Measurements from ENCODE around the gene FGF18. TPM values are rescaled to one million over a fixed set of nuclear protein-coding genes. Genes with fewer than 3 reads are reported as not detected.

The FGF18 gene
- total RNA-seq, 4 donors from 2014 or later = 0.14 to 0.32 TPM; not detected in 2

- no peak for TF ChIP-seq POLR2AphosphoS5 (IDR thresholded peaks at IDR 0.05)
- no peak for TF ChIP-seq POLR2A (IDR thresholded peaks at IDR 0.05)
- no peak for TF ChIP-seq CTCF (IDR thresholded peaks at IDR 0.05)
- no peak for TF ChIP-seq EP300 (IDR thresholded peaks at IDR 0.05; ENCODE audit: low read depth)
- DNase-seq = no peak
- no peak overlapping the region for H3K4me3 ChIP-seq
- no peaks in the 10 kb centered on the region for H3K36me3 ChIP-seq
- intact Hi-C loops (cut with DNase I; ENCODE audit: low total_unique reads) (no loop called here), in situ Hi-C loops (cut with MboI; ENCODE audit: low pct_ligation_motif_present in 1 of 4, low pct_unique_long_range_greater_than_20kb in 1 of 4, low sequenced_read_pairs in 3 of 4) (loop anchor here in 1 of 4 donors (25.0 kb wide), 1 partner anchor 461 kb away; no protein-coding TSS in a partner anchor)
- 90% methylated on average over 2 to 9 of the region's 9 CpGs for WGBS, 2 donors (ENCODE audit: low coverage in 1 of 2)
- no peaks in the 10 kb centered on the region for H3K4me1 ChIP-seq
- H3K27me3 ChIP-seq = no peaks in the 10 kb centered on the region
- no peak overlapping the region for H3K27ac ChIP-seq
- no peaks in the 10 kb centered on the region for H3K9me3 ChIP-seq
Observed at GRCh38 chr5:171426680-171427079, 7.2 kb downstream of the FGF18 start.

GRCh38 chr5:171427318-171428167, 8.1 kb downstream of the FGF18 start:
- DNase-seq = no peak
- in situ Hi-C loops (cut with MboI; ENCODE audit: low pct_ligation_motif_present in 1 of 4, low pct_unique_long_range_greater_than_20kb in 1 of 4, low sequenced_read_pairs in 3 of 4) (loop anchor here in 1 of 4 donors (25.0 kb wide), 1 partner anchor 460 kb away; no protein-coding TSS in a partner anchor), intact Hi-C loops (cut with DNase I; ENCODE audit: low total_unique reads) (no loop called here)
- no peak for TF ChIP-seq EP300 (IDR thresholded peaks at IDR 0.05; ENCODE audit: low read depth)
- TF ChIP-seq POLR2AphosphoS5 (IDR thresholded peaks at IDR 0.05) = no peak
- TF ChIP-seq CTCF (IDR thresholded peaks at IDR 0.05) = no peak
- TF ChIP-seq POLR2A (IDR thresholded peaks at IDR 0.05) = no peak
- WGBS, 2 donors (ENCODE audit: low coverage in 1 of 2) = 88 to 92% methylated on average over 6 to 20 of the region's 20 CpGs
- Histone ChIP-seq H3K4me3 (no peak overlapping the region), H3K4me1 (no peaks in the 10 kb centered on the region), H3K27ac (no peak overlapping the region), H3K36me3 (no peaks in the 10 kb centered on the region), H3K9me3 (no peaks in the 10 kb centered on the region), H3K27me3 (no peaks in the 10 kb centered on the region)

- TF ChIP-seq EP300 (IDR thresholded peaks at IDR 0.05; ENCODE audit: low read depth) (no peak), POLR2AphosphoS5 (IDR thresholded peaks at IDR 0.05) (no peak), CTCF (IDR thresholded peaks at IDR 0.05) (no peak), POLR2A (IDR thresholded peaks at IDR 0.05) (no peak)
- Histone ChIP-seq H3K4me1 (no peaks in the 10 kb centered on the region), H3K27me3 (no peaks in the 10 kb centered on the region), H3K36me3 (no peaks in the 10 kb centered on the region), H3K4me3 (no peak overlapping the region), H3K9me3 (no peaks in the 10 kb centered on the region), H3K27ac (no peak overlapping the region)
- 93 to 100% methylated on average over 7 to 9 of the region's 9 CpGs for whole genome bisulfite sequencing, 2 donors (ENCODE audit: low coverage in 1 of 2)
- DNase-seq = no peak
- in situ Hi-C loops (cut with MboI; ENCODE audit: low pct_ligation_motif_present in 1 of 4, low pct_unique_long_range_greater_than_20kb in 1 of 4, low sequenced_read_pairs in 3 of 4) = loop anchor here in 1 of 4 donors (25.0 kb wide), 1 partner anchor 459 kb away; no protein-coding TSS in a partner anchor
- intact Hi-C loops (cut with DNase I; ENCODE audit: low total_unique reads) = no loop called here
Observed at GRCh38 chr5:171428168-171428696, 8.8 kb downstream of the FGF18 start.

- no peak for DNase-seq
Observed at GRCh38 chr5:171428809-171429542, 9.5 kb downstream of the FGF18 start.

More at GRCh38 chr5:171428809-171429542, 9.5 kb downstream of the FGF18 start:
- no peaks in the 10 kb centered on the region for H3K27me3 ChIP-seq
- no peaks in the 10 kb centered on the region for H3K9me3 ChIP-seq
- TF ChIP-seq CTCF (IDR thresholded peaks at IDR 0.05) (no peak), POLR2AphosphoS5 (IDR thresholded peaks at IDR 0.05) (no peak), EP300 (IDR thresholded peaks at IDR 0.05; ENCODE audit: low read depth) (no peak), POLR2A (IDR thresholded peaks at IDR 0.05) (no peak)
- H3K4me3 ChIP-seq = no peak overlapping the region
- H3K36me3 ChIP-seq = no peaks in the 10 kb centered on the region
- no peak overlapping the region for H3K27ac ChIP-seq
- intact Hi-C loops (cut with DNase I; ENCODE audit: low total_unique reads) = no loop called here
- in situ Hi-C loops (cut with MboI; ENCODE audit: low pct_ligation_motif_present in 1 of 4, low pct_unique_long_range_greater_than_20kb in 1 of 4, low sequenced_read_pairs in 3 of 4) = loop anchor here in 1 of 4 donors (25.0 kb wide), 1 partner anchor 458 kb away; no protein-coding TSS in a partner anchor
- no peaks in the 10 kb centered on the region for H3K4me1 ChIP-seq
- 86% methylated on average over 16 of the region's 16 CpGs; no CpG with 5 or more reads in 1 of the 2 donors for WGBS, 2 donors (ENCODE audit: low coverage in 1 of 2)
